A673 (cell line): ENCODE data around the gene IL26. TPM values are rescaled to one million over a fixed set of nuclear protein-coding genes. Genes with fewer than 3 reads are reported as not detected.

Source experiments
- BruUV-seq: library from RNA; stranded (reverse); fragments of 400-500 nt; replicated peaks from 2 replicates; lab custom pipeline; 2021; lab: Mats Ljungman, UMichigan
- CTCF ChIA-PET: fragments of 300-600 bp; sonication (Branson Sonifier 250); formaldehyde crosslinking; loops from one replicate; lab custom pipeline; 2022; ENCODE audit warnings: antibody characterized with exemption; lab: Charles Lee
- POLR2A ChIA-PET: fragments of 300-600 bp; sonication (Branson Sonifier 250); formaldehyde crosslinking; loops from one replicate; lab custom pipeline; 2022; ENCODE audit warnings: antibody characterized with exemption; ENCODE audit not compliant: low non-redundant PET; lab: Charles Lee
- DNase-seq: peaks from one replicate; pipeline ENCODE4 v3.0.0-alpha.2; 2015; ENCODE audit warnings: low spot score
- H3K27ac ChIP-seq: fragments of 200-600 bp; sonication (generic); 2 replicates; pipeline ENCODE4 v1.5.1; 2016; ENCODE audit warnings: mixed run types, low read depth, mild to moderate bottlenecking, mixed read lengths, antibody characterized with exemption, low read length; ENCODE audit not compliant: poor library complexity, severe bottlenecking
- H3K27me3 ChIP-seq: fragments of 200-600 bp; sonication (generic); replicated peaks from 2 replicates; pipeline ENCODE4 v1.6.1; 2017; ENCODE audit warnings: mixed run types, low read depth, mild to moderate bottlenecking, mixed read lengths, antibody characterized with exemption, low read length; ENCODE audit not compliant: insufficient read depth, poor library complexity
- H3K36me3 ChIP-seq: fragments of 200-600 bp; sonication (generic); 2 replicates; pipeline ENCODE4 v1.6.1; 2016; ENCODE audit warnings: mixed run types, mild to moderate bottlenecking, mixed read lengths, antibody characterized with exemption, low read length; ENCODE audit not compliant: insufficient read depth, poor library complexity, severe bottlenecking
- H3K4me1 ChIP-seq: fragments of 200-600 bp; sonication (generic); 2 replicates; pipeline ENCODE4 v1.6.1; 2017; ENCODE audit warnings: mixed run types, mild to moderate bottlenecking, mixed read lengths, antibody characterized with exemption, low read length; ENCODE audit not compliant: insufficient read depth, poor library complexity, severe bottlenecking
- H3K4me3 ChIP-seq: fragments of 200-600 bp; sonication (generic); 2 replicates; pipeline ENCODE4 v1.5.1; 2016; ENCODE audit warnings: low read depth, mixed run types, mild to moderate bottlenecking, mixed read lengths, low read length; ENCODE audit not compliant: poor library complexity, severe bottlenecking
- H3K9me3 ChIP-seq: fragments of 200-600 bp; sonication (generic); 2 replicates; pipeline ENCODE4 v1.6.1; 2016; ENCODE audit warnings: mixed run types, low read depth, mild to moderate bottlenecking, mixed read lengths, antibody characterized with exemption, low read length; ENCODE audit not compliant: poor library complexity, severe bottlenecking
- CTCF ChIP-seq: fragments of 300-800, 200-600 bp; sonication (generic); conservative IDR thresholded peaks from 2 replicates; pipeline ENCODE4 v1.5.1; 2017; ENCODE audit warnings: low read depth, mild to moderate bottlenecking, antibody characterized with exemption, low read length, moderate library complexity, mixed read lengths
- EZH2 ChIP-seq: fragments of 200-600 bp; sonication (generic); IDR thresholded peaks from 2 replicates; pipeline ENCODE4 v1.6.1; 2017; ENCODE audit warnings: borderline replicate concordance, low read depth, mild to moderate bottlenecking, mixed read lengths, antibody characterized with exemption, low read length; ENCODE audit not compliant: poor library complexity, severe bottlenecking
- intact Hi-C: fragments of 100-400 bp; cut with micrococcal nuclease; formaldehyde crosslinking; loops from one replicate; pipeline ENCODE4 v1.10.0; 2022; ENCODE audit not compliant: unreplicated experiment
- total RNA-seq: library from RNA; stranded (reverse); gene quantifications from 2 replicates; pipeline ENCODE4 v1.2.3, GENCODE V29; 2021

IL26 gene
- total RNA-seq, 1 experiment from 2014 or later = not detected

- POLR2A ChIA-PET = no interaction called here
- H3K9me3 ChIP-seq = no peaks in the 10 kb centered on the region
- TF ChIP-seq CTCF (no peak), EZH2 (no peak)
- no peak overlapping the region for H3K4me3 ChIP-seq
- no TSS peak for BruUV-seq
- no peaks in the 10 kb centered on the region for H3K36me3 ChIP-seq
- H3K27ac ChIP-seq = no peak overlapping the region
- CTCF ChIA-PET = no interaction called here
- H3K4me1 ChIP-seq = no peaks in the 10 kb centered on the region
- H3K27me3 ChIP-seq = peaks cover 4% of the 10 kb centered on the region
- DNase-seq = no peak
- intact Hi-C loops = no loop called here
Observed at GRCh38 chr12:68270358-68270757, 44.7 kb upstream of the IL26 start.

GRCh38 chr12:68269779-68270178 is 44.2 kb upstream of the IL26 start:
- BruUV-seq = no TSS peak
- POLR2A ChIA-PET = no interaction called here
- intact Hi-C loops = no loop called here
- Histone ChIP-seq H3K4me3 (no peak overlapping the region), H3K27me3 (peaks cover 4% of the 10 kb centered on the region), H3K36me3 (no peaks in the 10 kb centered on the region), H3K27ac (no peak overlapping the region), H3K4me1 (no peaks in the 10 kb centered on the region), H3K9me3 (no peaks in the 10 kb centered on the region)
- no peak for DNase-seq
- CTCF ChIA-PET = no interaction called here
- no peak for TF ChIP-seq CTCF

- intact Hi-C loops = no loop called here
- CTCF ChIA-PET = no interaction called here
- Histone ChIP-seq H3K4me3 (no peak overlapping the region), H3K9me3 (no peaks in the 10 kb centered on the region), H3K27me3 (peaks cover 4% of the 10 kb centered on the region), H3K4me1 (no peaks in the 10 kb centered on the region), H3K27ac (no peak overlapping the region), H3K36me3 (no peaks in the 10 kb centered on the region)
- no TSS peak for BruUV-seq
- POLR2A ChIA-PET = no interaction called here
- DNase-seq = no peak
- TF ChIP-seq CTCF (no peak), EZH2 (no peak)
Observed at GRCh38 chr12:68268967-68269366, 43.4 kb upstream of the IL26 start.
